Choroid plexus epithelial cell (primary cell): Measurements from ENCODE around the gene GPR143.

Experiments
- DNase-seq: peaks from one replicate; pipeline ENCODE4 v3.0.0-alpha.2; 2010; ENCODE audit warnings: low read depth
- H3K4me3 ChIP-seq: 2 replicates; pipeline ENCODE4 v1.5.1; 2011; ENCODE audit warnings: low read depth, mild to moderate bottlenecking, control low read depth, low read length, moderate library complexity
- CTCF ChIP-seq: conservative IDR thresholded peaks from 2 replicates; pipeline ENCODE4 v1.5.1; 2011; ENCODE audit warnings: low read depth, mild to moderate bottlenecking, control low read depth, inconsistent platforms, low read length, moderate library complexity

GPR143 gene

DNA sequence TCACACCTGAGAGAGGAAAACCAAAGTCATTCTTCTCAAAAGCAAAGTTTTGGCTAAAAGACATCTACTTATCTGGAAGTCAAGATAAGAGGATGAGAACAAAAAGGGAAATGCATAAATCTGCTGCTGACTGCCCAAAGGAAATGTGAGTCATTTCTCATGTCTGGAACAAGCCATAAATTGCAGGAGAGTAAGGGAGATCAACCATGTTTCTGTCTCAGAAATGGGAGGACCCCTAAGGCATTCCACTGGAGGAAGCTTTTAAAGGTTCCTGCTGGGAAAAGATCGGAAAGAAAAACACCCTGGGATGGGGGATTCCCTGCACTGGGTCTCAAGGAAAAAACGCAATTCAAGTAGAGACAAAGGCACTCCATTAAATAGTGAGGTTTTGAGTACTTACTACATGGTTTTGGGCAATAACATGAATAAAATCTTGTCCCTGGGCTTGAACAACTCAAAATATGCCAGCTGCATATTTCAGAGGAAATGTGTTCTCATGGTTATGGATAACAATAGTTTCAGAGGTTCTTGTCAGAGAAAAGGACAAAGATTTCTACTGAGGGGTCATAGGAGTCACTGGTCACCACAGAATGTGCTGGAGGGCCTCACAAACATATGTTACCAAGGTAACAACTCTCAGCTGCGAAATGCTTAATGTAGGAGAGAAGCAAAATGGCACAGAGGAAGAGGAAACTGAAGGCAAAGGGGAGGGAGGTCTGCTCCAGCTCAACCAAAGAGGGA lies 19.3 kb downstream of the GPR143 start:
- no peak overlapping the region for H3K4me3 ChIP-seq
- TF ChIP-seq CTCF, result no peak
- DNase-seq, result peak; percentile 69

DNA sequence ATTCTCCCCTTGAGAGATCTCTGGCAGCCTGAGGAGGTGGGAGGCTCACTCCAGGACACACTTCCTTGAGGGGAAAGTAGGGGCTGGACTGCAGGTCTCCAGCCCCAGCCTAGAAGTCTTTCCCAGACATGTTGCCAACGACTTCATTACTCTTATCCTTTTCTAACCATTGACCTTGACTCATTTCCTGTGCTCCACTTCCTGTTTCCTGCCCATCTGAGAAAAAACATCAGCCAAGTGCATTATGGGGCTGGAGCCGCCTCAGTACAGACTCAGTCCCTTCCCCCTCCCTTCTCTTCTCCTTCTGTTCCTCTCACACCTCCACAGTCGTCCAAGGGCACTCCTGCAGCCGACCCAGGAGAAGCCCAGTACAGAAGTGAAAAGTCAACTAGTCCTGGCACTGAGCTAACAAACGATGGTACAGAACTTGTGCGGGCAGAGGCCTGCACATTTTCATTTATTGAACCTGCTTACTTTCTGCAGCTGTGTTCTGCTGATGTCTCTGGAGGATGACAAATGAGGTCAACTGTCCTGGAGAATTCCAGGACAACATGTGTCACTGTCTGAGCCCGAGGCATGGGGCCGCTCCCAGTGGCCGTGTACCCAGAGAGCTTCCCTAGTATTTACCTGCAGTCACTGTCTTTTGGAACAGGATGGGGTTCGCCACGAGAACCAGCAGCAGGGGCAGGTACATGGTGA lies 20.1 kb downstream of the GPR143 start:
- TF ChIP-seq CTCF, result no peak
- no peak overlapping the region for H3K4me3 ChIP-seq
- peak; percentile 20 for DNase-seq

GRCh38 chrX:9739130-9739529 lies 26.5 kb downstream of the GPR143 start:
- no peak overlapping the region for H3K4me3 ChIP-seq
- TF ChIP-seq CTCF, result no peak
- DNase-seq, result no peak

GRCh38 chrX:9738151-9738550 lies 27.5 kb downstream of the GPR143 start:
- peak; percentile 9 for DNase-seq
- H3K4me3 ChIP-seq, result no peak overlapping the region
- no peak for TF ChIP-seq CTCF

GRCh38 chrX:9737363-9737762 lies 28.3 kb downstream of the GPR143 start:
- no peak for TF ChIP-seq CTCF
- H3K4me3 ChIP-seq, result no peak overlapping the region
- no peak for DNase-seq

DNA sequence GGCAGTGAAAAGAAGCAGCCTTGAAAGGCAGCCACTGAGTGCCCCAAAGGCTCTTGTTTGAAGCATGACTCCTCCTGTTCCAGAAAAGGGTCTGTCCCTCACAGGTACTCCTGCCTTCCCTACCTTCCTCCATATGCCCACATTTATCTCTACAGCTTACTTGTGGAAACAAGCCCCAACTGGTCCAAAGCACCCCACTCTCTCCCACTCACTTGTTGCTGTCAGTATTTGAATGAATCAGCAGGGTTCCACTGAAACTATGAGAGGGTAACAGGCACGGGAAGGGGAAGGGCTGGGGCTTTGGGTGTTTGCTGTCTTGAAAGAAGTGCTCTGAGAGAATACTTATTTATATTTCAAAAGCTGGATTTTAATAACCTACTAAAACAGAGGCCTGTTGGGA lies 34.9 kb downstream of the GPR143 start:
- TF ChIP-seq CTCF, result no peak
- no peak for DNase-seq
- no peak overlapping the region for H3K4me3 ChIP-seq

- no peak overlapping the region for H3K4me3 ChIP-seq
- no peak for TF ChIP-seq CTCF
- DNase-seq, result no peak
These were observed 35.6 kb downstream of the GPR143 start for GRCh38 chrX:9730078-9730477.
